ENCODE measurements around the gene BRD7.

DNA sequence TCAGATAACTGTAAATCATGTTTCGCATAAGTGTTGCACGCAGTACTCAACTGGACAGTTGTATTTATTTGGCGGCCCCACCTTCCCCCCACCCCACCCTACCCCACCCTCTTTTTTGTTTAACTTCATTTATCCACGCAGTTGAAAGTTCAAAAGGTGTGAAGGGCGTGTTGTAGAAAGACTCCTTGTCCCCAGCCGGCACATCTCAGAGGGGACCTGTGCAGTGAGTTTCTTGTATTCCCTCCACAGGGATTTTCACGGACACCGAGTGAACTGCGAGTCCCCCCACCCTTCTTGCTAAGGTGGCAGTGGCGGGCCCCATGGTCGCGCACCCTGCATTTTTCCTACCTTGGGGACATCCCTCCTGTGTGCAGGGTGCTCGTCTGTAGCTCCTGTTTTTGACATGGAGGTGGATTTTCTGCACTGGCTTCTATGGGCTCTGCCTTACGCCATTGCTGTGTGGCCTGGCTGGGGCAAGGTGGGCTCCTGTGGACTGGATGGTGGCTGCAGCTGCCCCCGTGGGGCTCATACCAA is 66.2 kb downstream of the BRD7 start:
- no peak for TF ChIP-seq POLR2AphosphoS5 (IDR thresholded peaks at IDR 0.05; ENCODE audit: borderline replicate concordance, low read depth, low read length)
- TF ChIP-seq EZH2 (IDR thresholded peaks at IDR 0.05) = no peak
- TF ChIP-seq FOXP2 (optimal IDR thresholded peaks at IDR 0.05; ENCODE audit: control extremely low read depth, extremely low read length, insufficient read depth) = no peak
